BLaER1 (cell line): Measurements from ENCODE around the gene PXMP4.
A peak's percentile ranks its signal among the peaks of the same experiment; 100 is the strongest.

Experiments used
- H3K27ac ChIP-seq: shearing (Covaris generic); formaldehyde crosslinking; 2 replicates; pipeline ENCODE4 v1.8.1; 2022
- H3K27me3 ChIP-seq: shearing (Covaris generic); formaldehyde crosslinking; 2 replicates; pipeline ENCODE4 v1.8.1; 2022
- H3K36me3 ChIP-seq: shearing (Covaris generic); formaldehyde crosslinking; 2 replicates; pipeline ENCODE4 v1.8.1; 2022
- H3K4me1 ChIP-seq: shearing (Covaris generic); formaldehyde crosslinking; 2 replicates; pipeline ENCODE4 v1.8.1; 2022
- H3K4me2 ChIP-seq: shearing (Covaris generic); formaldehyde crosslinking; 2 replicates; pipeline ENCODE4 v1.8.1; 2022
- H3K4me3 ChIP-seq: shearing (Covaris generic); formaldehyde crosslinking; 2 replicates; pipeline ENCODE4 v1.8.1; 2022
- H3K9ac ChIP-seq: shearing (Covaris generic); formaldehyde crosslinking; 2 replicates; pipeline ENCODE4 v1.8.1; 2022
- H3K9me3 ChIP-seq: shearing (Covaris generic); formaldehyde crosslinking; 2 replicates; pipeline ENCODE4 v1.8.1; 2022
- H4K20me1 ChIP-seq: shearing (Covaris generic); formaldehyde crosslinking; 2 replicates; pipeline ENCODE4 v1.8.1; 2022
- Cebpa-rat ChIP-seq: shearing (Covaris generic); IDR thresholded peaks from 2 replicates; pipeline ENCODE4 v1.8.1; 2022

The PXMP4 gene

DNA sequence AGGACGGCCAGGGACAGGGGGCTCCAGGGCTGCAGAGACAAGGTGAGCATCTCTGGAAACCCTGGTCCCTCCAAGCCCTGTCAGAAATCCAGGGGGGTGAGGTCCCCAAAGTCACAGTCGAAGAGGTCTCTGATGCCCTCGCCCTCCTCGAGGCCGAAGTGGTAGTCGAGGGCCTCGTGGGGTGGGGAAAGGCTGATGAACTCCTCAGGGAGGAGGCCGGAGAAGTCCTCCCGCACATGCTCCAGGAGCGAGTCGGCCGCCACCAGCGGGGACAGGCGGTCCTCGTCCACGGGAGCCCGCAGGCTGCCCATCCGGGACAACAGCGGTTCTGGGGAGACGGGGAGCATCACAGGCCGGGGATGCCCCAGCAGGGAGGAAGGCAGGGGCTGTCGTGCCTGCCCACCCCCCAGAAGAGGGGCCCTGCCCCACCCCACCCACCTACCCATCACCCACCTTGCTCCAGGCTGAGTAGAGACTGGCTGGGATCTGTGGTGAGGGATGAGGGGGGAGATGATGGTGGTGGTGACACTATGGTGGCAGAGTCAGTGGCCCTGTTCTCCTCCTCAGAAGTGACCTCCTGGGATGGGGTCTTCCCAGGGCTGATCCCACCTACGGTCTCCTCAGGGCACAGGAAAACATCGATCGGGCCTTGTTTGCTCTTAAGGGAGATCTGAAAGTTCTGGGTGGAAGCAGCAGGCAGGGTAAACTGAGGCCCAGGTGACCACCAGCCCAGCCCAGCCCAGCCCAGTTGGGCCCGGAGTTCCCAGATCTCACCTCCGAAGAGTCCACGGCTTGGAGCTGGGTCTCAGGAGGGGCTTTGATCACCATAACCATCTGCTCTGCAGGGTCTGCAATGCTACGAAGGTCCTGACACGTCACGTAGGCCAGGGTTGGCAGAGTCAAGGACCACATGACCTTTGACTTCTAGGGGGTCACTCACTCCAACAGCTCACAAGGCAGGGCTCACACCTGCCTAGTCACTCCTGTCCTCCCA is 43.2 kb downstream of the PXMP4 start:
- H3K36me3 ChIP-seq = peaks cover 60% of the 10 kb centered on the region

GRCh38 chr20:33676121-33676520 is 44.0 kb downstream of the PXMP4 start:
- TF ChIP-seq Cebpa-rat = no peak
- H3K9me3 ChIP-seq = no peaks in the 10 kb centered on the region
- no peaks in the 10 kb centered on the region for H3K27me3 ChIP-seq
- H3K4me2 ChIP-seq = no peak overlapping the region
- H3K27ac ChIP-seq = 0 out of 2 replicates have a peak overlapping the region, but pooled peaks have one; percentile 22
- H3K4me3 ChIP-seq = no peak overlapping the region
- H3K4me1 ChIP-seq = peaks cover 70% of the 10 kb centered on the region
- H4K20me1 ChIP-seq = peaks cover 64% of the 10 kb centered on the region
- no peak overlapping the region for H3K9ac ChIP-seq
- peaks cover 61% of the 10 kb centered on the region for H3K36me3 ChIP-seq

More for the DNA sequence above, 43.2 kb downstream of the PXMP4 start:
- Histone ChIP-seq H3K4me2 (no peak overlapping the region), H3K4me1 (peaks cover 70% of the 10 kb centered on the region), H3K4me3 (no peak overlapping the region), H3K9ac (no peak overlapping the region), H3K27ac (no peak overlapping the region), H3K9me3 (no peaks in the 10 kb centered on the region), H3K27me3 (no peaks in the 10 kb centered on the region), H4K20me1 (peaks cover 72% of the 10 kb centered on the region)
- TF ChIP-seq Cebpa-rat = no peak

- peaks cover 70% of the 10 kb centered on the region for H3K4me1 ChIP-seq
- H3K9me3 ChIP-seq = no peaks in the 10 kb centered on the region
- no peak overlapping the region for H3K4me3 ChIP-seq
- H4K20me1 ChIP-seq = peaks cover 56% of the 10 kb centered on the region
- peaks cover 59% of the 10 kb centered on the region for H3K36me3 ChIP-seq
- no peak overlapping the region; the same call in 1 of the 2 replicates for H3K9ac ChIP-seq
- peak overlapping the region; percentile 95 for H3K4me2 ChIP-seq
- H3K27ac ChIP-seq = 0 out of 2 replicates have a peak overlapping the region, but pooled peaks have one; percentile 22
- H3K27me3 ChIP-seq = no peaks in the 10 kb centered on the region
- TF ChIP-seq Cebpa-rat = no peak
Observed at GRCh38 chr20:33675136-33675959, 44.8 kb downstream of the PXMP4 start.

GRCh38 chr20:33674294-33675135 is 45.6 kb downstream of the PXMP4 start, which contains the start of gene NECAB3:
Gene NECAB3, minus strand, starts transcription at chr20:33674428. Its CDS starts 76 bp downstream, at chr20:33674352.
- Histone ChIP-seq H3K4me2 (peak within 1 kb of the TSS; percentile 95), H3K9ac (peak within 1 kb of the TSS; percentile 83), H3K27ac (peak within 1 kb of the TSS; percentile 77), H3K4me1 (peaks cover 70% of the 10 kb centered on the region), H3K9me3 (no peaks in the 10 kb centered on the region), H3K27me3 (no peaks in the 10 kb centered on the region), H3K36me3 (peaks cover 52% of the 10 kb centered on the region), H3K4me3 (peak within 1 kb of the TSS; percentile 73), H4K20me1 (peaks cover 48% of the 10 kb centered on the region)
- TF ChIP-seq Cebpa-rat = no peak

GRCh38 chr20:33673410-33674293 is 46.5 kb downstream of the PXMP4 start:
- TF ChIP-seq Cebpa-rat = no peak
- peak overlapping the region; percentile 73 for H3K4me3 ChIP-seq
- no peaks in the 10 kb centered on the region for H3K9me3 ChIP-seq
- H3K27ac ChIP-seq = peak overlapping the region; percentile 77
- no peaks in the 10 kb centered on the region for H3K27me3 ChIP-seq
- H3K4me2 ChIP-seq = peak overlapping the region; percentile 95
- H3K36me3 ChIP-seq = peaks cover 49% of the 10 kb centered on the region
- peaks cover 42% of the 10 kb centered on the region for H4K20me1 ChIP-seq
- H3K4me1 ChIP-seq = peaks cover 70% of the 10 kb centered on the region
- H3K9ac ChIP-seq = peak overlapping the region; percentile 83

DNA sequence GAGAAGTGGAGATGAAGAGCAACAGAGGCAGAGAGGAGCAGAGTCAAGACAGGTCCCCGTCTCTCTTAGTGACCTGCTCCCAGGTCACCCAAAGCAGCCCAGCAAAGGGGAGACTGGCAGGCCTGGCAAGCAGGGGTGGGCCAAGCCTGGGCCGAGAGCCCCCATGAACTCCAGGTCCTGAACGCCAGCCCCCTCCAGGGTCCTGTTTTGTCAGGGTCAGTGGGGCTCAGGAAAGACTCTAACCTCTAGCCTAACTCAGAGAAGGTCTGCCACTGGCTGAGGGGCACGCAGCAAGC is 47.0 kb downstream of the PXMP4 start:
- no peaks in the 10 kb centered on the region for H3K9me3 ChIP-seq
- peak overlapping the region; percentile 95 for H3K4me2 ChIP-seq
- H3K9ac ChIP-seq = peak overlapping the region; percentile 83
- H3K36me3 ChIP-seq = peaks cover 46% of the 10 kb centered on the region
- H3K4me1 ChIP-seq = peaks cover 74% of the 10 kb centered on the region
- no peaks in the 10 kb centered on the region for H3K27me3 ChIP-seq
- peak overlapping the region; percentile 77 for H3K27ac ChIP-seq
- H4K20me1 ChIP-seq = peaks cover 42% of the 10 kb centered on the region
- peak overlapping the region; percentile 73 for H3K4me3 ChIP-seq
- TF ChIP-seq Cebpa-rat = no peak

GRCh38 chr20:33672426-33673113 is 47.5 kb downstream of the PXMP4 start:
- Histone ChIP-seq H3K27me3 (no peaks in the 10 kb centered on the region), H4K20me1 (peaks cover 38% of the 10 kb centered on the region), H3K9ac (peak overlapping the region; percentile 83), H3K36me3 (peaks cover 41% of the 10 kb centered on the region), H3K27ac (peak overlapping the region; percentile 77), H3K9me3 (no peaks in the 10 kb centered on the region), H3K4me2 (peak overlapping the region; percentile 95), H3K4me3 (peak overlapping the region; percentile 73), H3K4me1 (peaks cover 78% of the 10 kb centered on the region)
- no peak for TF ChIP-seq Cebpa-rat
